HepG2 (cell line): ENCODE results near the gene MISP3. TPM values are rescaled to one million over a fixed set of nuclear protein-coding genes. Genes with fewer than 3 reads are reported as not detected.

ENCODE experiments used
- ARHGAP35 ChIP-seq: sonication (generic); formaldehyde crosslinking; IDR thresholded peaks from 2 replicates; pipeline ENCODE4 v1.9.0; 2022; ENCODE audit warnings: mild to moderate bottlenecking, inconsistent platforms, moderate library complexity, missing genetic modification reagents, borderline replicate concordance
- CCDC6 ChIP-seq: sonication (generic); formaldehyde crosslinking; IDR thresholded peaks from 2 replicates; pipeline ENCODE4 v1.8.1; 2022; ENCODE audit warnings: mild to moderate bottlenecking, missing genetic modification reagents, moderate library complexity
- ESRRA ChIP-seq: sonication (generic); formaldehyde crosslinking; IDR thresholded peaks from 2 replicates; pipeline ENCODE4 v1.5.1; 2020; ENCODE audit warnings: mild to moderate bottlenecking, low read depth, missing genetic modification reagents
- FLYWCH1 ChIP-seq: sonication (generic); formaldehyde crosslinking; IDR thresholded peaks from 2 replicates; pipeline ENCODE4 v1.8.1; 2023; ENCODE audit warnings: mild to moderate bottlenecking, missing genetic modification reagents
- FOXJ3 ChIP-seq: sonication (generic); formaldehyde crosslinking; IDR thresholded peaks from 2 replicates; pipeline ENCODE4 v1.4.0; 2020; ENCODE audit warnings: missing genetic modification reagents, mild to moderate bottlenecking, borderline replicate concordance
- HDAC6 ChIP-seq: fragments of 200-600 bp; sonication (generic); IDR thresholded peaks from 2 replicates; pipeline ENCODE4 v1.7.0; 2017; ENCODE audit warnings: mild to moderate bottlenecking, antibody characterized with exemption, low read length, low read depth
- KDM6A ChIP-seq: IDR thresholded peaks from 2 replicates; pipeline ENCODE4 v1.6.1; 2016; ENCODE audit warnings: low read depth
- ONECUT2 ChIP-seq: sonication (generic); formaldehyde crosslinking; IDR thresholded peaks from 2 replicates; pipeline ENCODE4 v1.4.0; 2020; ENCODE audit warnings: missing genetic modification reagents
- PRMT3 ChIP-seq: sonication (generic); formaldehyde crosslinking; IDR thresholded peaks from 2 replicates; pipeline ENCODE4 v1.8.1; 2022; ENCODE audit warnings: low read depth, mild to moderate bottlenecking, moderate library complexity, missing genetic modification reagents, borderline replicate concordance
- ZBTB20 ChIP-seq: sonication (generic); formaldehyde crosslinking; IDR thresholded peaks from 2 replicates; pipeline ENCODE4 v1.8.1; 2023; ENCODE audit warnings: missing genetic modification reagents, low read depth, mild to moderate bottlenecking, borderline replicate concordance
- ZC3H13 ChIP-seq: sonication (generic); formaldehyde crosslinking; IDR thresholded peaks from 2 replicates; pipeline ENCODE4 v1.8.1; 2023; ENCODE audit warnings: mild to moderate bottlenecking, missing genetic modification reagents, moderate library complexity
- ZMYM2 ChIP-seq: sonication (generic); formaldehyde crosslinking; IDR thresholded peaks from 2 replicates; pipeline ENCODE4 v1.8.0; 2022; ENCODE audit warnings: mild to moderate bottlenecking, missing genetic modification reagents
- ZNF556 ChIP-seq: sonication (generic); formaldehyde crosslinking; IDR thresholded peaks from 2 replicates; pipeline ENCODE4 v1.4.0; 2020; ENCODE audit warnings: mild to moderate bottlenecking, missing genetic modification reagents, borderline replicate concordance
- ZNF7 ChIP-seq: IDR thresholded peaks from 2 replicates; pipeline ENCODE4 v1.6.1; 2016; ENCODE audit warnings: missing biosample characterization, missing genetic modification reagents
- ZNF768 ChIP-seq: sonication (generic); formaldehyde crosslinking; IDR thresholded peaks from 2 replicates; pipeline ENCODE4 v1.4.0; 2020; ENCODE audit warnings: missing genetic modification reagents
- polyA plus RNA-seq, 8 experiments: library from polyadenylated mRNA; depleted of rRNA in 3 of 8; stranded (reverse) in 7 of 8; unstranded in 1 of 8; fragments of >200 nt; fragmentation: Illumina TruSeq in 4 of 8; extraction: Trizol in 4 of 8; gene quantifications; 2 replicates each; pipeline versions ENCODE4 v1.2.1 to v1.2.3, GENCODE V29; 2011 to 2016; ENCODE audit warnings: low read depth in 4 of 8, missing spikeins in 1 of 8, mixed read lengths in 1 of 8; ENCODE audit not compliant: insufficient read depth in 1 of 8
- total RNA-seq, 5 experiments: library from RNA; depleted of rRNA; stranded (reverse); fragments of >200 nt; fragmentation: Illumina TruSeq; extraction: Trizol; gene quantifications; 2 replicates each; pipeline ENCODE4 v1.2.3, GENCODE V29; 2016; ENCODE audit warnings: low read depth in 1 of 5
- TF ChIP-seq, protein P1 (sequence below): IDR thresholded peaks from 2 replicates; pipeline ENCODE4 v1.6.1; 2018; ENCODE audit warnings: missing genetic modification reagents, mild to moderate bottlenecking, missing compliant biosample characterization
- TF ChIP-seq, protein P2 (sequence below): sonication (generic); formaldehyde crosslinking; IDR thresholded peaks from 2 replicates; pipeline ENCODE4 v1.4.0; 2020; ENCODE audit warnings: mild to moderate bottlenecking, missing genetic modification reagents
- TF ChIP-seq, protein P3 (sequence below), 2 experiments: sonication (generic) in 1 of 2; formaldehyde crosslinking in 1 of 2; IDR thresholded peaks; 2 replicates each; pipeline versions ENCODE4 v1.4.0 to v1.6.1; 2018 to 2020; ENCODE audit warnings: missing genetic modification reagents in 2 of 2, borderline replicate concordance in 1 of 2, low read depth in 1 of 2, mild to moderate bottlenecking in 1 of 2, missing biosample characterization in 1 of 2
- TF ChIP-seq, protein P4 (sequence below): sonication (generic); formaldehyde crosslinking; IDR thresholded peaks from 2 replicates; pipeline ENCODE4 v1.4.0; 2020; ENCODE audit warnings: low read depth, mild to moderate bottlenecking, missing genetic modification reagents

MISP3 gene
- total and polyA plus RNA-seq, 2 of the 13 experiments (the other 11 are each of a cell fraction or from before 2014, with no cell fraction given): 2.5 to 5.4 TPM

DNA sequence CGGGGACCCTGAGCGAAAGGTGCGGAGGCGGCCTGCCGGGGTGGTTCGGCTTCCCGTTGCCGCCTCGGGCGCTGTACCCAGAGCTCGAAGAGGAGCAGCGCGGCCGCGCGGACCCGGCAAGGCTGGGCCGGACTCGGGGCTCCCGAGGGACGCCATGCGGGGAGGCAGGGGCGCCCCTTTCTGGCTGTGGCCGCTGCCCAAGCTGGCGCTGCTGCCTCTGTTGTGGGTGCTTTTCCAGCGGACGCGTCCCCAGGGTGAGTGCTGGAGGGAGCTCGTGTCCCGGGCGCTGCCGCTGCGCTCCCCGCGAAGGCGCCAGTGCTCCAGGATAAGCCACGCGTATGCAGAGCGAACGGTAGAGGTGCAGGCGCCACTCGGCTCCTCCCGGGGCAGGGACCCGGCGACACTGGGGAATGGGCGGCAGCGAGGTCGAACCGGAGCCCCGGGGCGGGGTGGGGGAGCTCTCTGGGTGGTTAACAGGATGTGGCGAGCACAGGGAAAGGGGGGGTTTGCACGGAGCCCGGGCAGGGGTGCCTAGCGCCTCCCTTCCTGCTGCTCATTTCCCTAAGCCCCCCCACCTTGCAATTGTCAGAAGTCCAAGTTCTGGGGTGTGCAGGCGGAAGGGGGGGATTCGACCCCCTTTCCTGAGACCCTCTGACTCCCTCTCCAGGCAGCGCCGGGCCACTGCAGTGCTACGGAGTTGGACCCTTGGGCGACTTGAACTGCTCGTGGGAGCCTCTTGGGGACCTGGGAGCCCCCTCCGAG lies 40.7 kb upstream of the MISP3 start, which contains the start of gene IL27RA (continued):
- TF ChIP-seq ZNF7 (CRISPR knock-in tag) (no peak), CCDC6 (peak; percentile 55; the same call in 1 of the 2 replicates), FOXJ3 (0 out of 2 replicates have a peak, but pooled peaks have one; percentile 27), FLYWCH1 (no peak), PRMT3 (CRISPR knock-in tag) (0 out of 2 replicates have a peak, but pooled peaks have one; percentile 59), ZBTB20 (CRISPR knock-in tag) (peak; percentile 54; the same call in 1 of the 2 replicates), ZNF768 (CRISPR knock-in tag) (peak; percentile 26; the same call in 1 of the 2 replicates), HDAC6 (no peak), KDM6A (no peak), ZNF556 (peak; percentile 52; the same call in 1 of the 2 replicates), ONECUT2 (CRISPR knock-in tag) (peak; percentile 25; the same call in 1 of the 2 replicates), ARHGAP35 (0 out of 2 replicates have a peak, but pooled peaks have one; percentile 71), ZMYM2 (CRISPR knock-in tag) (peak; percentile 59; the same call in 1 of the 2 replicates), ESRRA (CRISPR knock-in tag) (0 out of 2 replicates have a peak, but pooled peaks have one; percentile 28), ZC3H13 (CRISPR knock-in tag) (peak; percentile 43; the same call in 1 of the 2 replicates)
- TF ChIP-seq, protein P1, sequence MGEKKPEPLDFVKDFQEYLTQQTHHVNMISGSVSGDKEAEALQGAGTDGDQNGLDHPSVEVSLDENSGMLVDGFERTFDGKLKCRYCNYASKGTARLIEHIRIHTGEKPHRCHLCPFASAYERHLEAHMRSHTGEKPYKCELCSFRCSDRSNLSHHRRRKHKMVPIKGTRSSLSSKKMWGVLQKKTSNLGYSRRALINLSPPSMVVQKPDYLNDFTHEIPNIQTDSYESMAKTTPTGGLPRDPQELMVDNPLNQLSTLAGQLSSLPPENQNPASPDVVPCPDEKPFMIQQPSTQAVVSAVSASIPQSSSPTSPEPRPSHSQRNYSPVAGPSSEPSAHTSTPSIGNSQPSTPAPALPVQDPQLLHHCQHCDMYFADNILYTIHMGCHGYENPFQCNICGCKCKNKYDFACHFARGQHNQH: peak; percentile 42; the same call in 1 of the 2 replicates
- TF ChIP-seq, protein P2, sequence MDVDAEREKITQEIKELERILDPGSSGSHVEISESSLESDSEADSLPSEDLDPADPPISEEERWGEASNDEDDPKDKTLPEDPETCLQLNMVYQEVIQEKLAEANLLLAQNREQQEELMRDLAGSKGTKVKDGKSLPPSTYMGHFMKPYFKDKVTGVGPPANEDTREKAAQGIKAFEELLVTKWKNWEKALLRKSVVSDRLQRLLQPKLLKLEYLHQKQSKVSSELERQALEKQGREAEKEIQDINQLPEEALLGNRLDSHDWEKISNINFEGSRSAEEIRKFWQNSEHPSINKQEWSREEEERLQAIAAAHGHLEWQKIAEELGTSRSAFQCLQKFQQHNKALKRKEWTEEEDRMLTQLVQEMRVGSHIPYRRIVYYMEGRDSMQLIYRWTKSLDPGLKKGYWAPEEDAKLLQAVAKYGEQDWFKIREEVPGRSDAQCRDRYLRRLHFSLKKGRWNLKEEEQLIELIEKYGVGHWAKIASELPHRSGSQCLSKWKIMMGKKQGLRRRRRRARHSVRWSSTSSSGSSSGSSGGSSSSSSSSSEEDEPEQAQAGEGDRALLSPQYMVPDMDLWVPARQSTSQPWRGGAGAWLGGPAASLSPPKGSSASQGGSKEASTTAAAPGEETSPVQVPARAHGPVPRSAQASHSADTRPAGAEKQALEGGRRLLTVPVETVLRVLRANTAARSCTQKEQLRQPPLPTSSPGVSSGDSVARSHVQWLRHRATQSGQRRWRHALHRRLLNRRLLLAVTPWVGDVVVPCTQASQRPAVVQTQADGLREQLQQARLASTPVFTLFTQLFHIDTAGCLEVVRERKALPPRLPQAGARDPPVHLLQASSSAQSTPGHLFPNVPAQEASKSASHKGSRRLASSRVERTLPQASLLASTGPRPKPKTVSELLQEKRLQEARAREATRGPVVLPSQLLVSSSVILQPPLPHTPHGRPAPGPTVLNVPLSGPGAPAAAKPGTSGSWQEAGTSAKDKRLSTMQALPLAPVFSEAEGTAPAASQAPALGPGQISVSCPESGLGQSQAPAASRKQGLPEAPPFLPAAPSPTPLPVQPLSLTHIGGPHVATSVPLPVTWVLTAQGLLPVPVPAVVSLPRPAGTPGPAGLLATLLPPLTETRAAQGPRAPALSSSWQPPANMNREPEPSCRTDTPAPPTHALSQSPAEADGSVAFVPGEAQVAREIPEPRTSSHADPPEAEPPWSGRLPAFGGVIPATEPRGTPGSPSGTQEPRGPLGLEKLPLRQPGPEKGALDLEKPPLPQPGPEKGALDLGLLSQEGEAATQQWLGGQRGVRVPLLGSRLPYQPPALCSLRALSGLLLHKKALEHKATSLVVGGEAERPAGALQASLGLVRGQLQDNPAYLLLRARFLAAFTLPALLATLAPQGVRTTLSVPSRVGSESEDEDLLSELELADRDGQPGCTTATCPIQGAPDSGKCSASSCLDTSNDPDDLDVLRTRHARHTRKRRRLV (CRISPR knock-in tag): 0 out of 2 replicates have a peak, but pooled peaks have one; percentile 52
- TF ChIP-seq, protein P3, sequence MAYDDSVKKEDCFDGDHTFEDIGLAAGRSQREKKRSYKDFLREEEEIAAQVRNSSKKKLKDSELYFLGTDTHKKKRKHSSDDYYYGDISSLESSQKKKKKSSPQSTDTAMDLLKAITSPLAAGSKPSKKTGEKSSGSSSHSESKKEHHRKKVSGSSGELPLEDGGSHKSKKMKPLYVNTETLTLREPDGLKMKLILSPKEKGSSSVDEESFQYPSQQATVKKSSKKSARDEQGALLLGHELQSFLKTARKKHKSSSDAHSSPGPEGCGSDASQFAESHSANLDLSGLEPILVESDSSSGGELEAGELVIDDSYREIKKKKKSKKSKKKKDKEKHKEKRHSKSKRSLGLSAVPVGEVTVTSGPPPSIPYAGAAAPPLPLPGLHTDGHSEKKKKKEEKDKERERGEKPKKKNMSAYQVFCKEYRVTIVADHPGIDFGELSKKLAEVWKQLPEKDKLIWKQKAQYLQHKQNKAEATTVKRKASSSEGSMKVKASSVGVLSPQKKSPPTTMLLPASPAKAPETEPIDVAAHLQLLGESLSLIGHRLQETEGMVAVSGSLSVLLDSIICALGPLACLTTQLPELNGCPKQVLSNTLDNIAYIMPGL (CRISPR knock-in tag; IDR thresholded peaks at IDR 0.05; ENCODE audit: borderline replicate concordance in 1 of 2, low read depth in 1 of 2): peak; percentile 62 to 93
- TF ChIP-seq, protein P4, sequence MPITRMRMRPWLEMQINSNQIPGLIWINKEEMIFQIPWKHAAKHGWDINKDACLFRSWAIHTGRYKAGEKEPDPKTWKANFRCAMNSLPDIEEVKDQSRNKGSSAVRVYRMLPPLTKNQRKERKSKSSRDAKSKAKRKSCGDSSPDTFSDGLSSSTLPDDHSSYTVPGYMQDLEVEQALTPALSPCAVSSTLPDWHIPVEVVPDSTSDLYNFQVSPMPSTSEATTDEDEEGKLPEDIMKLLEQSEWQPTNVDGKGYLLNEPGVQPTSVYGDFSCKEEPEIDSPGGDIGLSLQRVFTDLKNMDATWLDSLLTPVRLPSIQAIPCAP (CRISPR knock-in tag): no peak
